Kidney glomerular epithelial cell (primary cell): ENCODE measurements around the gene TTLL11.

ENCODE experiments used
- DNase-seq: peaks from one replicate; lab custom pipeline; 2025; lab: John Stamatoyannopoulos, UW

TTLL11 gene

GRCh38 chr9:121830441-121831140 is 262.5 kb downstream of the TTLL11 start:
- no peak for DNase-seq

- DNase-seq, result no peak
These were observed 265.7 kb downstream of the TTLL11 start for GRCh38 chr9:121827251-121827967.

- DNase-seq, result no peak
These were observed 266.4 kb downstream of the TTLL11 start for GRCh38 chr9:121826711-121827110.

- no peak for DNase-seq
These were observed 267.9 kb downstream of the TTLL11 start for GRCh38 chr9:121825031-121825691.

GRCh38 chr9:121824651-121825030 is 268.5 kb downstream of the TTLL11 start:
- DNase-seq, result no peak

- no peak for DNase-seq
These were observed 269.5 kb downstream of the TTLL11 start for GRCh38 chr9:121823451-121824169.

GRCh38 chr9:121822093-121823085 is 270.7 kb downstream of the TTLL11 start:
- no peak for DNase-seq

- no peak for DNase-seq
These were observed 271.8 kb downstream of the TTLL11 start for GRCh38 chr9:121821326-121821725.

- no peak for DNase-seq
These were observed 272.7 kb downstream of the TTLL11 start for GRCh38 chr9:121820286-121821005.

- DNase-seq, result no peak
These were observed 273.5 kb downstream of the TTLL11 start for GRCh38 chr9:121819428-121820231.

- DNase-seq, result no peak
These were observed 274.2 kb downstream of the TTLL11 start for GRCh38 chr9:121818841-121819427.

- no peak for DNase-seq
These were observed 275.0 kb downstream of the TTLL11 start for GRCh38 chr9:121818016-121818661.

- DNase-seq, result no peak
These were observed 275.6 kb downstream of the TTLL11 start for GRCh38 chr9:121817476-121817875.

GRCh38 chr9:121816845-121817450 is 276.2 kb downstream of the TTLL11 start:
- DNase-seq, result no peak

- no peak for DNase-seq
These were observed 276.7 kb downstream of the TTLL11 start for GRCh38 chr9:121816449-121816817.

- no peak for DNase-seq
These were observed 277.3 kb downstream of the TTLL11 start for GRCh38 chr9:121815546-121816448.

- DNase-seq, result no peak
These were observed 278.0 kb downstream of the TTLL11 start for GRCh38 chr9:121815084-121815483.
